Activated CD4-positive, alpha-beta T cell treated with anti-CD3 and anti-CD28 coated beads, Interleukin-2, Interleukin-4, amounts not matched to agents 100 ng/mL and 50 ng/mL, durations not matched to agents 16 hours and 8 hours (primary cell): ENCODE measurements around the gene MYO1G.
"Not testable (repeated sequence)": the region's sequence is repeated elsewhere in the genome, so short reads cannot be mapped to it uniquely, and the experiment has no call there.

Experiments
- DNase-seq: peaks from one replicate; pipeline ENCODE4 v3.0.0-alpha.2; 2020; ENCODE audit warnings: low spot score

MYO1G gene

DNA sequence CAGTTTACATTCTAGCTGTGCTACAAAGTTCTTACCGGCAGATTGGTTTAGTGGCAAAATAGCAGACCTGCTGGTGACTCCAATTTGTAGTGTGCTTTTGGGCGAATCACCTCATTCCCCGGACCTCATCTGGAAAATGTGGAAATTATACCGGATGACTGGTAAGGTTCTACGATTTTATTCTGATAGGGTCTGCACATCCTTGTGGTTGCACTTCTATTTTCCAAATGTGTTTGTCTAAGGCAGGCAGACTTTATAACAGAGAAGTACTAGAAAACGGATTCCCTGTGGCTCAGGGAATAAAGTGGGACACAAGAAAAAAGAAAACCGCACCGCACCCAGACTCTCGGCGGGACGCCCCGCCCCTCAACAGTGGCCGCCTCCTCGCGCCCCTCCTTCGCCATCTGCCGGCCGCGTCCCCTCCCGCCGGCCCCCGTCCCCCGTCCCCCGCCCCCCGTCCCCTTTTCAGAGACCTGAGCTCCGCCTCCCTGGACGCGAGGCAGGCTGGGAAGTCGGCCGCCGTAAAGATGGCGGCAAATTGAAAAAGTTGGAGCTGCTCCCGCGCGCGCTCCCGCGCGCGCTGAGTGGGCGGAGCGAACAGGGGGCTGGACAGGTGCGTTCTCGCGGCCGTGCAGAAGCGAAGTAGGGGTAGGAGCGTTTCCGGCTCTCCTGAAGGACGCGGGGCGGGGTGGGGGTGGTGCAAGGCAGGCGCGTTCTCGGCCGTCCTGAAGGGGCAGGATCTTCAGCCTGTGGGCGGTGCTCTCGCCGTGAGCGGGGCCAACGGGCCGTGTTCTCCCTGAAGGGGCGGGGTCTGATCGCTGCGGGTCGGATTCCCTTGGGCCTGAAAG lies 20.7 kb upstream of the MYO1G start:
- peak; percentile 100 for DNase-seq

GRCh38 chr7:44998153-44998871 lies 19.5 kb upstream of the MYO1G start:
- no peak for DNase-seq

- DNase-seq = no peak
Measured at GRCh38 chr7:44995555-44996493, 17.0 kb upstream of the MYO1G start.

DNA sequence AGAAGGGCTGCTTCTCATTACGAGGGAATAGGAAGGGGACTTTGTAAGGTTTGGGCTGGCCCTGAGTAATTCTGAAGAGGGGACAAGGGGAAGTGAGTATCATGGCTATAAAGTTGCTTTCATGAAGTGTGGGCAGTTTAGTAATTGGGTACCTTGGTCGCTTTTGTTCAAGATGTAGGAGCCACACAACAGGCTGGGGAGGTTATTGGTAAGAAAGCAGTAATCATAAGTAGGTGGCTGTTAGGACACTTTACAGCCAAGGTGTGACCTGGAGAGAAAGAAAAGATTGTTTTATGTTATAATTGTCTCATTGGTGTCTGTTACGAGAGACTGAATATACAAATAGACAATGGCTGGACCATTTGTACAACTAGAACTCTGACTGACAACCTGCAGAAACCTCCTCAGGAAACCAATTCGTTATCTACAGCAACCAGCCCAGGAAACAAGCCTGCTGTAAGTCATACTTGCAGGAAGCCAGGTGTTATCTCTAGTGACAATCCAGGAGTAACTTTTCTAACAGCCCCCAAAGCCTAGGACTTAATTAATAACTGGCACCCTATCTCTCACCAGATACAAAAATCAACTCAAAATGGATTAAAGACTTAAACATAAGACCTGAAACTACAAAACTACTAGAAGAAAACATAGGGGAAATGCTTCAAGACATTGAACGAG lies 16.2 kb upstream of the MYO1G start:
- DNase-seq = peak; percentile 21

GRCh38 chr7:44992004-44992795 lies 13.4 kb upstream of the MYO1G start:
- DNase-seq = not testable (repeated sequence)

DNA sequence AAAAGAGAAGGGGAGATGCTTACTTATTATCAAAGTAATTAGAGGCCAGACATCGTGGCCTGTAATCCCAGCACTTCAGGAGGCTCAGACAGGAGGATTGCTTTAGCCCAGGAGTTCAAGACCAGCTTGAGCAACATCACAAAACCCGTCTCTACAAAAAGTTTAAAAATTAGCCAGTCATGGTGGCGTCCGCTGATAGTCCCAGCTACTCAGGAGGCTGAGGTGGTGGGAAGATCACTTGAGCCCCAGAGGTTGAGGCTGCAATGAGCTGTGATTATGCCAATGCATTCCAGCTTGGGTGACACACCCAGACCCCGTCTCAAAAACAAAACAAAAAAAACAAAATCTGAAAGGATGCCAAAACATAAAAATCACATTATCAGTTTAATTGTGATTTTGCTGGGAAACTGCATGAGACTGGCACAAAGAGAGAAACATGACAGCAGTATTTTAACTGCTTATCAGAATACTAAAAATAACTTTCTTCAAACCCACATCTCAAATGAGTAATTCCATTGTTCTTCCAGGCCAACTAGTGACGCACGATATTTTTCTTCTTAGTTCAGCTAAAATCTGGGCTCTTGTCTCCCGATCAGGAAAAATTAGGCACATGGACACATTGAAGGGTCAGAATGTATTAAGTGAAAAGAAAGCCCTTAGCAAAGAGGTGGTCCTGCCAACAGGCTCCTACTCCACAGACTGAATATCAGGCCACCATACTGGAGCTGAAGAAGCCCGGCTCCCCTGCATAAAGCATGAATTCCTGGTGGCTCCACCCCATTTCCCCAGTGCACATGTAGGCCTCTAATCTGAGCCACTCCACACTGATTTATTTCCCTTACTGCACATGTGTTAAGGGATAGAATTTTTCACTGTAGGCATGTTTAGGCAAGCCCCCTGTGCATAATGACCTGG lies 11.6 kb upstream of the MYO1G start:
- DNase-seq = no peak

- DNase-seq = no peak
Measured at GRCh38 chr7:44989132-44989531, 10.3 kb upstream of the MYO1G start.

DNA sequence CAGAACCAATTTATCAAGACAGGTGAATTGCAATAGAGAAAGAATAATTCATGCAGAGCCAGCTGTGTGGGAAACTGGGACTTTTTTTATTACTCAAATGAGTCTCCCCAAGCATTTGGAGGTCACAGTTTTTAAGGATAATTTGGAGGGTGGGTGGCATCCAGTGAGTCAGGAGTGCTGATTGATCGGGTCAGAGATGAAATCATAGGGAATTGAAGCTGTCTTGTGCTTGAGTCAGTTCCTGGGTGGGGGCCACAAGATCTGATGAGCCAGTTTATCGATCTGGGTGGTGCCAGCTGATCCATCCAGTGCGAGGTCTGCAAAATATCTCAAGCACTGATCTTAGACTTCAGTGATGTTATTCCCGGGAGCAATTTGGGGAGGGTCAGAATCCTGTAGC lies 9.9 kb upstream of the MYO1G start:
- DNase-seq = no peak

- no peak for DNase-seq
Measured at GRCh38 chr7:44987996-44988395, 9.2 kb upstream of the MYO1G start.

GRCh38 chr7:44987457-44987856 lies 8.6 kb upstream of the MYO1G start:
- DNase-seq = no peak

GRCh38 chr7:44986218-44987053 lies 7.6 kb upstream of the MYO1G start:
- DNase-seq = peak; percentile 97

GRCh38 chr7:44985900-44986217 lies 7.0 kb upstream of the MYO1G start:
- DNase-seq = no peak

DNA sequence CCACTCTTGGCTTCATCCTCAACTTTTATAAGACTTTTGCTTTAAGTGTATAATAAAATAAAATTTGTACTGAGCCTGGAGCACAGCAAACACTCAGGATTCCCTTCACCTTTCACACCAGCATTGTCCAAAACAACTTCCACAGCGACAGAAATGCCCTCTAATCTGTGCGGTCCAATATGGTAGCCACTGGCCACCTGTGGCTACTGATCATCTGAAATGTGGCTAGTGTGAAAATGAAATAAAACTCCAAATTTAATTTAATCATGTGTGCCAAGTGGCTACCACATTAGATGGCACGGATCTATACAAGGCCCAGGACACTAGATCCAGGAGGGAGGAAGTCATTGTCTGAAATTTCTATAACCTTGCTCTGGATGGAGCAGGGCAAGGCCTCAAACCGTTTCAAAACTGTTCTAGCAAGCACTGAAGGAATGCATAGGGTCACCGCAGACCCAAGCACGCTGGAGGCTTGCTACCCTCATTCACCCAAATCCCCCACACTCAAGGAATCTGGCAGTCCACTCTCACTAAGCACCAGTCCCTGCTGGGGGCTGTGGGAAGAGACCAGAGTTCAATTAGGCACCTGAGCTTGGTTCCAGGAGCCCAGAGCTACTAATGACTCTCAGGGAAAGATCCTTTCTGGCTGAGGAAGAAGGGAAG lies 6.3 kb upstream of the MYO1G start:
- DNase-seq = no peak

DNA sequence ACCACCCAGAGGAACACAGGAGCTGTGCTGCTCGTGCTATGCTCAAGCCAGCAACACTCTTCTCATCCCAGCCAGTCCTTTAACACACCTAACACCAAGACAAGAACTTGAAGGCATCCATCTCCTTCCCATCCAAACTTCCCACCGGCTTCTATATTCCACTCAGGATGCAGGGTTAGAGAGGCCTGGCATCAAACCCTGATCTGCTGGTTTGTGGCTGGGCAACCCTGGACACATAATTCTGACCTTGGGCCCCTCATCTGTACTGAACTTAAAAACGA lies 5.6 kb upstream of the MYO1G start:
- no peak for DNase-seq

DNA sequence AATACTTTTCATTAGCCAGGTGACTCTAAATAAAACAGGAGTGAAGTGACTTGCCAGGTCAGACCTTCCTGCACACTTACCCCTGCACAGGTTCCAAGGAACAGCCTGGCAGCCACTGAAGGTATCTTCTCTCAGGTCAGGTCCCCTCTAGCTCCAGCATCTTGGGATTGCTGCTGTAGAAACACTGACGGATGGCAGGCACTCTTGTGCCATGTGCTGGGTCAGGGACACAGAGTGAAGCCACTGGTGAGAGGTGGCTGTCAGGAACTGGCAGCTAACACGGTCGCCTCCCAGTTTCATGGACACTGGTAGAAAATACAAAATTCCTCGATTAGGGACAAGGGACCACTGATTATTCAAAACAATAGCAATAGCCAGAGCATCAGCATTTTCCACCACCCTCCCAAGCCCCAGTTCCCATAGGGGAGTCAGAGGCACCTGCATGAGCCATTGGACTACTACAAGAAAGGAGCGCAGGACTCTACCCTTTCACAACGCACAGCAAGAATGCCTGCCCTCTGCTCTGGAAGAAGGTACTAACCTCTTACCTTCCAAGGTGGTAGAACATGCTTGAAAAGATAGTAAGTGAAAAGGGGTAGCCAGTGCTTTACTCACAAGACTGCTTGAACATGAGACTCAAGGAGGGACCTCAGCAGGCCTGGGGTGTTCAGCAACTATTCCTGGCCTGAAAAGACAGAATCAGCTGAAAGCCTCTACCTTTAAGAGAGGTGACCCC lies 5.1 kb upstream of the MYO1G start:
- no peak for DNase-seq

DNA sequence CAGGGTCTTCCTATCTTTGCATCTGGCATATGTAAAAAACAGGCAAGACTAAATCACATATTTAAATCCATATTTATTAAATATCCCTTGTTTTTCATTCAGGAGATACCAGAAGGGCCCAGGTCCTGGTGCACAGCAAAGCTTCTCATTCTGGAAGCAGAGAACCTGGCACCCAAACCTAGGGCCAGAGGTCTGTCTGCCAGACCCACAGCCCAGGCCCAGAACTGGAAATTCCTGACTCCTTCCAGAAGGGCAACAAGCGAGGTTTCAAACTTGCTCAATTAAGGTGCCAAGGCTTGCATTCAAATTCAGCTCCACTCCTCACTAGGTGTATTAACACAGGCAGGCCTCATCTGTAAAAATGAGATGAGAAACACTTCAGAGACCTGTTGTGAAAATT lies 4.2 kb upstream of the MYO1G start:
- no peak for DNase-seq

DNA sequence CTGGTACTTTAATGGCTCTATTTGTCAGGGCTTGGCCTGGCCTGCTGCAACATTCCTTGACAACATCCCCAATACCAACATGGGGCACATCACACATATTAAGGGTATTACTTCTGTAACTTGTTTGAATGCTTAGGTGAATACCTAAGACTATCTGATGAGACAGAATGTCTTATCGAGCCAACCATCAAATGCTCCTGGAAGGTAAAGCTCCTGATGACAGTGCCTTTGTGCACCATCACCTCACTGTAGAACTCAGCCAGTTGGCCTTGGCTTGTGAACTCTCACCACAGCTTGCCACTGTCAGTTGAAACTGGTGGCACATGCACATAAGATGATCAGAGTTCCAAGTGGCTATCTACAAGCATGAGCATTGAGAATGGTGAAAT lies 3.7 kb upstream of the MYO1G start:
- DNase-seq = no peak

DNA sequence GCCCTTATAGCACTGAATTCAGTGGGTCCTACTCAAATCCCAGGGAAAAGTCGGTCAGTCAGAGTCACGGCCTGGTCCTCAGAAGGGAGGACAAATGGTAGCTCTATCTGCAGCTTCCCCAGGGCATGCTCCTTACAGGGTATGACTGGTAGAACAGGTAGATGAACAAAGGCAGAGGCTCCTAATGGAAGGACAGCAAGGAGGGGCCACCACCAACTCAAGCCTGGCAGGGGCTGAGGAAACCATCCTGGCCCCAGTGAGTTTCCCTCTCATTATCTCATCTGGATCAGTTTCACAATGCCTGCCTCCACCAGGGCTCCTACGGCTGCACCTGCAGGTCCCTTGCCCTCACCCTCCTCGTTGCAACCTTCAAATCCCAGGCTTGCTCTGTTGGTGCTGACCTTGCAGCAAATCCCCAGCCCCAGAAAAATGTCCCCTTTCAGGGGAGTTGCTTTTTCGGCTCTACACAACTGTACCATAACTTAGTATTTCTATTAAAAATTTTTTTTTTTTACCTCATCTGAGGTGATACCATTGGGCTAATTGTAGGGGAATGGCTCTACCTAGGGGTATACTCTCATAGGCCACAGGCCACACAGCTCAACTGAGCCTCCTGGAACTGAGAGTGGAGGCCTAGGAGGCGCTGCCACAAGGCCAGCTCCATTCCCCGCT lies 2.4 kb upstream of the MYO1G start:
- no peak for DNase-seq
